Measurements from ENCODE around the gene GRIK1.

GRIK1 gene

GRCh38 chr21:29637553-29637952 is 302.2 kb downstream of the GRIK1 start:
- TF ChIP-seq TAF1 (IDR thresholded peaks at IDR 0.05; ENCODE audit: borderline replicate concordance, low read depth, low read length) (no peak), POLR2AphosphoS5 (IDR thresholded peaks at IDR 0.05; ENCODE audit: low read depth, low read length) (no peak), POLR2A (IDR thresholded peaks at IDR 0.05; ENCODE audit: low read depth, low read length) (no peak)
- DNase-seq (ENCODE audit: insufficient read length) (no peak), FAIRE-seq (no peak)

DNA sequence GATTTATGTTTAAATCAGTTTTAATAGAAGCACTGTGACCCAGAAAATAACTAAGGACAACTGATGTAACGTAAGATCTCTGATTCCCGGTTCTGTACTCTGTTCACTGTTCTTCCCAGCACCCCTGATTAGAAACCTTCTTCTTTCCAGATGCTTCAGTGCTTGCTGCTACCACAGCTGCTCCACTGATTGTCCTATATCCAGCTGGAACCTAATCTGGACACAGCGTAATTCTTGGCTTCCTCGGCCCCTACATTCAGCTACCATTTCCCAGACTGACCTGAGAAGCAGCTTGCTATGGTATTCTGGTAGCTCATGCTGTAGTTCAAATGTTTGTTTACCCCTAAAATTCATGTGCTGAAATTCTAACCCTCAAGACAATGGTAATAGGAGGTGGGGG is 302.7 kb downstream of the GRIK1 start:
- FAIRE-seq (no peak), DNase-seq (ENCODE audit: insufficient read length) (no peak)
- no peak for TF ChIP-seq POLR2AphosphoS5 (IDR thresholded peaks at IDR 0.05; ENCODE audit: low read depth, low read length)
- no peak for TF ChIP-seq TAF1 (IDR thresholded peaks at IDR 0.05; ENCODE audit: borderline replicate concordance, low read depth, low read length)

GRCh38 chr21:29634418-29634817 is 305.4 kb downstream of the GRIK1 start:
- no peak for FAIRE-seq
- TF ChIP-seq POLR2A (IDR thresholded peaks at IDR 0.05; ENCODE audit: low read depth, low read length): no peak
- TF ChIP-seq TAF1 (IDR thresholded peaks at IDR 0.05; ENCODE audit: borderline replicate concordance, low read depth, low read length): no peak
- no peak for TF ChIP-seq POLR2AphosphoS5 (IDR thresholded peaks at IDR 0.05; ENCODE audit: low read depth, low read length)
- no peak for DNase-seq (ENCODE audit: insufficient read length)

- DNase-seq (ENCODE audit: insufficient read length): no peak
- TF ChIP-seq POLR2A (IDR thresholded peaks at IDR 0.05; ENCODE audit: low read depth, low read length) (no peak), TAF1 (IDR thresholded peaks at IDR 0.05; ENCODE audit: borderline replicate concordance, low read depth, low read length) (no peak), POLR2AphosphoS5 (IDR thresholded peaks at IDR 0.05; ENCODE audit: low read depth, low read length) (no peak)
- no peak for FAIRE-seq
Observed at GRCh38 chr21:29633756-29634155, 306.0 kb downstream of the GRIK1 start.

DNA sequence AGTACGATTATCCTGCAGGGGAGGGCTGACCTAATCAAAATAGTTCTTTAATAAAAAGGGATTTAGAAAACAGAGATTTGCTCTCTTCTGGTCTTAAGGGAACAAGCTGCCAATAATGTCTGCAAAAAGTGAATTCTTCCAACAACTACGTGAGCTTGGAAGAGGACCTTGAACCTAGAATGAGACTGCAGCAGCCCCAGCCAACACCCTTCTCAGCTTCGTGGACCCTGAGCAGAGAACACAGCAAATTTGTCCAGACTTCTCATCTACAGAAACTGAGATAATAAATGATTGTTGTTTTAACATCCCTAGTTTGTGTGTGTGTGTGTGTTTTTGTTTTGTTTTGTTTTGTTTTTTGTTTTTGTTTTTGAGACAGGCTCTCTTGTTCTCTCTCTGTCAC is 309.4 kb downstream of the GRIK1 start:
- TF ChIP-seq TAF1 (IDR thresholded peaks at IDR 0.05; ENCODE audit: borderline replicate concordance, low read depth, low read length): no peak
- no peak for TF ChIP-seq POLR2AphosphoS5 (IDR thresholded peaks at IDR 0.05; ENCODE audit: low read depth, low read length)
- no peak for TF ChIP-seq POLR2A (IDR thresholded peaks at IDR 0.05; ENCODE audit: low read depth, low read length)
- DNase-seq (ENCODE audit: insufficient read length) (no peak), FAIRE-seq (no peak)

GRCh38 chr21:29627905-29628304 is 311.9 kb downstream of the GRIK1 start:
- no peak for FAIRE-seq
- no peak for DNase-seq (ENCODE audit: insufficient read length)
- TF ChIP-seq POLR2AphosphoS5 (IDR thresholded peaks at IDR 0.05; ENCODE audit: low read depth, low read length) (no peak), POLR2A (IDR thresholded peaks at IDR 0.05; ENCODE audit: low read depth, low read length) (no peak), TAF1 (IDR thresholded peaks at IDR 0.05; ENCODE audit: borderline replicate concordance, low read depth, low read length) (no peak)

- FAIRE-seq (no peak), DNase-seq (ENCODE audit: insufficient read length) (no peak)
- TF ChIP-seq TAF1 (IDR thresholded peaks at IDR 0.05; ENCODE audit: borderline replicate concordance, low read depth, low read length) (no peak), POLR2A (IDR thresholded peaks at IDR 0.05; ENCODE audit: low read depth, low read length) (no peak), POLR2AphosphoS5 (IDR thresholded peaks at IDR 0.05; ENCODE audit: low read depth, low read length) (no peak)
Observed at GRCh38 chr21:29626801-29627470, 312.9 kb downstream of the GRIK1 start.

DNA sequence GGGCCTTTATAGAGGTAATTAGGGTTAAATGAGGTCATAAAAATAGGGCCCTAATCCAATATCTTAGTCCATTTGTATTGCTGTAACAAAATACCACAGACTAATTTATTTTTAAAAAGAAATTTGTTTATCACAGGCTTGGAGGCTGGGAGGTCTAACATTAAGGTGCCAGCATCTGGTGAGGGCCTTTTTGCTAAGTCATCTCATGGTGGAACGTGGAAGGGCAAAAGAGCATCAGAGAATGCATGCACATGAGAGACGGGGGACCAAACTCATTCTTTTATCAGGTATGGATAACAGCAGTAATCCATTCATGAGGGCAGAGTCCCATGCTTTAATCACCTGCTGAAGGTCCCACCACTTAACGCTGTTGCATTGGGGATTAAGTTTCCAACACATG is 313.8 kb downstream of the GRIK1 start:
- FAIRE-seq: no peak
- no peak for DNase-seq (ENCODE audit: insufficient read length)
- TF ChIP-seq POLR2A (IDR thresholded peaks at IDR 0.05; ENCODE audit: low read depth, low read length) (no peak), TAF1 (IDR thresholded peaks at IDR 0.05; ENCODE audit: borderline replicate concordance, low read depth, low read length) (no peak), POLR2AphosphoS5 (IDR thresholded peaks at IDR 0.05; ENCODE audit: low read depth, low read length) (no peak)

DNA sequence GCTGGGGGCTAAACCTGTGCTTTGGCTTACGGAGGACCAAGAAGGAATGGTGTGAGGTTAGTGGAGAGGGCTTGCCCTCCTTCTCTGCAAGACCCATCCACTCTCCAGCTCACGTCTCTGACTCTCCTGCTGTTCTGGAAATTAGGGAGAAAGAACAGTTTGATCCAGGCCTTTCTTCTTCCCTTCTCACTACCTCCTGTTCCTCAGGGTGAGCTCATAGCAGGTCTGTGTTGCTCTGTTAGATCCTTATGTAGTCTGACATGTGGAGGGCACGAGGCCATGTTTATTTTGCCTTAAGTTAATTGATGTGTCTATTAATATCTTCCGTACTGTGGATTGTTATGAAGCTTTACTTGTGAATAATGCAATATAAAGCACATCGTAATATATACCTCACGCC is 315.0 kb downstream of the GRIK1 start:
- no peak for FAIRE-seq
- TF ChIP-seq TAF1 (IDR thresholded peaks at IDR 0.05; ENCODE audit: borderline replicate concordance, low read depth, low read length): no peak
- no peak for TF ChIP-seq POLR2A (IDR thresholded peaks at IDR 0.05; ENCODE audit: low read depth, low read length)
- no peak for TF ChIP-seq POLR2AphosphoS5 (IDR thresholded peaks at IDR 0.05; ENCODE audit: low read depth, low read length)

DNA sequence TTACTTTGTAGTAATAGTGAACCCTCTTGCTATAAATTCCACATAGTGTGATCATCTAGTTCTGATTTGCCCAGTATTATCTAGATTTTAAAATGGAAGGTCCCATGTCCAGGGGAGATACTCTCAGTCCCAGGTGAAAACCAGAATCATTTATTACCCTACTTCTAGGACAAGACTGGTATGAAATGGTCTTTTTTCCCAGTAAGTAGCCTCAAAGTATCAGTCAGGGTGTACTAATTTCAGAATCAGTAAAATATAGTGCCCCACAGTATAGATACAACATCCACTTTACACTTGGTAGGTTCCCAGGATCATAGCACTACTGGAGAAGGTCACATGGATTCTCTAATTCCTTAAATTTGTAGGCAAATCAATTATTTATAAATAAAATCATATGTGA is 318.3 kb downstream of the GRIK1 start:
- no peak for DNase-seq (ENCODE audit: insufficient read length)
- FAIRE-seq: no peak
- TF ChIP-seq POLR2A (IDR thresholded peaks at IDR 0.05; ENCODE audit: low read depth, low read length) (no peak), TAF1 (IDR thresholded peaks at IDR 0.05; ENCODE audit: borderline replicate concordance, low read depth, low read length) (no peak), POLR2AphosphoS5 (IDR thresholded peaks at IDR 0.05; ENCODE audit: low read depth, low read length) (no peak)

More for the DNA sequence above, 315.0 kb downstream of the GRIK1 start:
- no peak for DNase-seq (ENCODE audit: insufficient read length)

DNA sequence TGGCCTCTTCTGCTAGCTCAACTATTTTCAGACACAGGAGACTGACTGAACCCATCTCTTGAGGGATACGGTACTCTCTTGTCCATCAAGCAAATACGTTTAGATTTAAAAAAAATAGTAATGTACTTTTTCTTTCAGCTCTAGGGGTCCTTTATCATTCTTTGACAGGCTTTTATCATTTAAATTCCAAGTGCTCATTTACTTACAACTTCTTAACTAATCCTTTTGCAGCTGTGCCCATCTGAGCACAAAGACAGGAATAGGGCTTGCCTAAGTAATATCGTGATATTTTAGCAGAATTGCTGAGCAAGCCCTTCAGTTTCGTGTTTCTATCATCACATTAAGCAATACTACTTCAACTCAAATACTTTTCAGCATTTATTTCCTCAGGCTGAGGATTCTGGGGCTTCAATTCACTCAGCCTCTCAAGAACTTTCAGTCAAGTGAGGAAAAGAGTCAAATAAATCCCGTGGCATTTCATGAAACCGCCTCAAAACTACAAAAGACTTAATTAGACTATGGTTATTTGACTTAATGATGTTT is 323.5 kb downstream of the GRIK1 start:
- DNase-seq (ENCODE audit: insufficient read length) (no peak), FAIRE-seq (no peak)
- TF ChIP-seq TAF1 (IDR thresholded peaks at IDR 0.05; ENCODE audit: borderline replicate concordance, low read depth, low read length) (no peak), POLR2A (IDR thresholded peaks at IDR 0.05; ENCODE audit: low read depth, low read length) (no peak), POLR2AphosphoS5 (IDR thresholded peaks at IDR 0.05; ENCODE audit: low read depth, low read length) (no peak)

DNA sequence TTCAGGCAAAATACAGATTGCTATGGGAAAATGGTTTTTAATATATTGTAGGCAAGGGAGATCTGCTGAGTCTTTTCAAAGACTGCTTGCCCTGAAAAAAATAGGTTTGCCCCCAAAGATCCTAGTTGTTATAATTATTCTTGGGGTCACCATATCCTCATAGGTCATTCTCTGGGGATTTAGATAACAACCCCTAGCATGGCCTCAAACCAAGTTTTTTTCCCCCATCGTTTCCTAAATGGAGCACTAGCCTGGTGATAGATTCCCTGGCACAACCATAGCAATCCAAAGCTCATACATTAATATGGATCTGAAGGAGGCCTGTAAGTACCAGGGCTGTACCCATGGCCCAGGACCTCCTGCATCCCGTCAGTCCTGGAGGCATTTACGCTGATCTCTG is 325.9 kb downstream of the GRIK1 start:
- TF ChIP-seq POLR2AphosphoS5 (IDR thresholded peaks at IDR 0.05; ENCODE audit: low read depth, low read length) (no peak), TAF1 (IDR thresholded peaks at IDR 0.05; ENCODE audit: borderline replicate concordance, low read depth, low read length) (no peak), POLR2A (IDR thresholded peaks at IDR 0.05; ENCODE audit: low read depth, low read length) (no peak)
- DNase-seq (ENCODE audit: insufficient read length) (no peak), FAIRE-seq (no peak)
